ENCODE measurements around the gene PCDHGB5. TPM values are rescaled to one million over a fixed set of nuclear protein-coding genes. Genes with fewer than 3 reads are reported as not detected.

Gene PCDHGB5
- total RNA-seq, 4 donors from 2014 or later: 9.9 to 22.4 (median 16.2) TPM

- no peak for DNase-seq (ENCODE audit: low spot score in 2 of 2)
- H3K27ac ChIP-seq: no peak overlapping the region
- H3K36me3 ChIP-seq: peaks cover 0 to 37% (median 0%) of the 10 kb centered on the region in 3 donors
- TF ChIP-seq EP300 (IDR thresholded peaks at IDR 0.05) (no peak), POLR2A (IDR thresholded peaks at IDR 0.05) (no peak)
- TF ChIP-seq, protein P1, sequence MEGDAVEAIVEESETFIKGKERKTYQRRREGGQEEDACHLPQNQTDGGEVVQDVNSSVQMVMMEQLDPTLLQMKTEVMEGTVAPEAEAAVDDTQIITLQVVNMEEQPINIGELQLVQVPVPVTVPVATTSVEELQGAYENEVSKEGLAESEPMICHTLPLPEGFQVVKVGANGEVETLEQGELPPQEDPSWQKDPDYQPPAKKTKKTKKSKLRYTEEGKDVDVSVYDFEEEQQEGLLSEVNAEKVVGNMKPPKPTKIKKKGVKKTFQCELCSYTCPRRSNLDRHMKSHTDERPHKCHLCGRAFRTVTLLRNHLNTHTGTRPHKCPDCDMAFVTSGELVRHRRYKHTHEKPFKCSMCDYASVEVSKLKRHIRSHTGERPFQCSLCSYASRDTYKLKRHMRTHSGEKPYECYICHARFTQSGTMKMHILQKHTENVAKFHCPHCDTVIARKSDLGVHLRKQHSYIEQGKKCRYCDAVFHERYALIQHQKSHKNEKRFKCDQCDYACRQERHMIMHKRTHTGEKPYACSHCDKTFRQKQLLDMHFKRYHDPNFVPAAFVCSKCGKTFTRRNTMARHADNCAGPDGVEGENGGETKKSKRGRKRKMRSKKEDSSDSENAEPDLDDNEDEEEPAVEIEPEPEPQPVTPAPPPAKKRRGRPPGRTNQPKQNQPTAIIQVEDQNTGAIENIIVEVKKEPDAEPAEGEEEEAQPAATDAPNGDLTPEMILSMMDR (IDR thresholded peaks at IDR 0.05): no peak
- H3K9me3 ChIP-seq: peaks cover 0 to 99% (median 44%) of the 10 kb centered on the region in 4 donors
- H3K4me3 ChIP-seq: no peak overlapping the region
- no peaks in the 10 kb centered on the region for H3K27me3 ChIP-seq
- no peaks in the 10 kb centered on the region for H3K4me1 ChIP-seq
- WGBS, 2 donors: 59% methylated on average over 24 of the region's 24 CpGs
Observed at GRCh38 chr5:141355641-141356040, 42.1 kb upstream of the PCDHGB5 start.

DNA sequence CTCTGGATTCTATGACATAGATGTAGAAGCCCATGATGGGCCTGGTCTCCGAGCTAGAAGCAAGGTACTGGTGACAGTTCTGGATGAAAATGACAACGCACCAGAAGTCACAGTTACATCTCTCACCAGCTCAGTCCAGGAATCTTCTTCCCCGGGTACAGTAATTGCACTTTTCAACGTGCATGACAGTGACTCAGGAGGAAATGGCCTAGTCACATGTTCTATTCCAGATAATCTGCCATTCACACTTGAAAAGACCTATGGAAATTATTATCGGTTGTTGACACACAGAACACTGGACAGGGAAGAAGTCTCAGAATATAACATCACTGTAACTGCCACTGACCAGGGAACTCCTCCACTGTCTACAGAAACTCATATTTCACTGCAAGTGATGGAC lies 41.6 kb upstream of the PCDHGB5 start:
- no peaks in the 10 kb centered on the region for H3K4me1 ChIP-seq
- H3K27ac ChIP-seq: no peak overlapping the region
- WGBS, 2 donors: 74 to 75% methylated on average over 5 of the region's 5 CpGs
- H3K9me3 ChIP-seq: peaks cover 0 to 99% (median 46%) of the 10 kb centered on the region in 4 donors
- no peaks in the 10 kb centered on the region for H3K27me3 ChIP-seq
- no peak overlapping the region for H3K4me3 ChIP-seq
- H3K36me3 ChIP-seq: peaks cover 0 to 38% (median 0%) of the 10 kb centered on the region in 3 donors
- no peak for DNase-seq (ENCODE audit: low spot score in 2 of 2)
- TF ChIP-seq, protein P1 (IDR thresholded peaks at IDR 0.05): no peak
- TF ChIP-seq EP300 (IDR thresholded peaks at IDR 0.05): no peak
- no peak for TF ChIP-seq POLR2A (IDR thresholded peaks at IDR 0.05)

GRCh38 chr5:141356950-141357349 lies 40.8 kb upstream of the PCDHGB5 start:
- peaks cover 0 to 99% (median 47%) of the 10 kb centered on the region in 4 donors for H3K9me3 ChIP-seq
- H3K4me3 ChIP-seq: no peak overlapping the region
- no peak for DNase-seq (ENCODE audit: low spot score in 2 of 2)
- no peak overlapping the region for H3K27ac ChIP-seq
- H3K36me3 ChIP-seq: peaks cover 0 to 44% (median 0%) of the 10 kb centered on the region in 3 donors
- no peaks in the 10 kb centered on the region for H3K27me3 ChIP-seq
- no peak for TF ChIP-seq POLR2A (IDR thresholded peaks at IDR 0.05)
- TF ChIP-seq, protein P1 (IDR thresholded peaks at IDR 0.05): no peak
- no peak for TF ChIP-seq EP300 (IDR thresholded peaks at IDR 0.05)
- H3K4me1 ChIP-seq: no peaks in the 10 kb centered on the region
- WGBS, 2 donors: 52 to 53% methylated on average over 16 of the region's 19 CpGs

DNA sequence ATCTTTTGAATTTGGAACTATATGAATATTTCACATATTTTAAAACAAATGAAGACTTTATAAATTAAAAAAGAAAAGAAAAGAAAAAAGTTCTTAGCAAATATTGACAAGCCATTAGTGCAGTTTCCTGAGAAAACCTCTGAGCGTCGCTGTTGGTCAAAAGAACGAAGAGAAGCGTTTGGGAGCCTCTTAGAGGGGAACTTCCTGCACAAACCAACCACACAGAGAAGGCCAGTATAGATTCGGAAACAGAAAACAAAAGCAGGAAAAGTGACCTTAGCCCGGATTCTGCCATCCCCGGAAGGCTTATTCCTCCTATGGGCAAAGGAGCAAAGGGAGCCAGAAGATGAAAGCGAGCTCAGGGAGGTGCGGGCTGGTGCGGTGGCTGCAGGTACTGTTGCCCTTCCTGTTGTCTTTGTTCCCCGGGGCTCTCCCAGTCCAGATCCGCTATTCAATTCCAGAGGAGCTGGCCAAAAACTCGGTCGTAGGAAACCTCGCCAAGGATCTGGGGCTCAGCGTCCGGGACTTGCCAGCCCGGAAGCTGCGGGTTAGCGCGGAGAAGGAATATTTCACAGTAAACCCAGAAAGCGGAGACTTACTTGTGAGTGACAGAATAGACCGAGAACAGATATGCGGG lies 37.8 kb upstream of the PCDHGB5 start, which contains the start of gene PCDHGB2:
Gene PCDHGB2 (plus strand): TSS at position 205 of the 637 bp plus-strand sequence. CDS start 142 bp downstream, at position 347.
- no peaks in the 10 kb centered on the region for H3K27me3 ChIP-seq
- peak within 1 kb of the TSS in 1 of 4 donors; percentile 11 for H3K27ac ChIP-seq
- no peak for DNase-seq (ENCODE audit: low spot score in 2 of 2)
- H3K9me3 ChIP-seq: peaks cover 0 to 99% (median 52%) of the 10 kb centered on the region in 4 donors
- no peaks in the 10 kb centered on the region for H3K4me1 ChIP-seq
- H3K36me3 ChIP-seq: peaks cover 0 to 45% (median 0%) of the 10 kb centered on the region in 3 donors
- H3K4me3 ChIP-seq: peak within 1 kb of the TSS in 2 of 4 donors; percentile 26 to 33
- no peak for TF ChIP-seq POLR2A (IDR thresholded peaks at IDR 0.05)
- no peak for TF ChIP-seq EP300 (IDR thresholded peaks at IDR 0.05)
- TF ChIP-seq, protein P1 (IDR thresholded peaks at IDR 0.05): no peak
- 15 to 23% methylated on average over 24 of the region's 24 CpGs for WGBS, 2 donors

- Histone ChIP-seq H3K4me3 (no peak overlapping the region), H3K4me1 (no peaks in the 10 kb centered on the region), H3K36me3 (peaks cover 0 to 45% (median 0%) of the 10 kb centered on the region in 3 donors), H3K27me3 (no peaks in the 10 kb centered on the region), H3K27ac (no peak overlapping the region), H3K9me3 (peaks cover 0 to 99% (median 52%) of the 10 kb centered on the region in 4 donors)
- DNase-seq (ENCODE audit: low spot score in 2 of 2): no peak
- 37 to 42% methylated on average over 15 of the region's 15 CpGs for WGBS, 2 donors
- TF ChIP-seq POLR2A (IDR thresholded peaks at IDR 0.05) (no peak), EP300 (IDR thresholded peaks at IDR 0.05) (no peak)
- TF ChIP-seq, protein P1 (IDR thresholded peaks at IDR 0.05): no peak
Observed at GRCh38 chr5:141360685-141361084, 37.1 kb upstream of the PCDHGB5 start.

Data from tibial nerve (tissue), 4 donors.